Fibroblast of peridontal ligament (primary cell): ENCODE results near the gene HES7.
A peak's percentile ranks its signal among the peaks of the same experiment; 100 is the strongest.
"Not testable (repeated sequence)": the region's sequence is repeated elsewhere in the genome, so short reads cannot be mapped to it uniquely, and the experiment has no call there.

Experiments used
- DNase-seq: peaks from one replicate; pipeline ENCODE4 v3.0.0-alpha.2; 2010; ENCODE audit errors: extremely low read depth

The HES7 gene

GRCh38 chr17:8100763-8101162 lies 23.1 kb downstream of the HES7 start:
- DNase-seq: no peak

- DNase-seq: no peak
These were observed 23.8 kb downstream of the HES7 start for GRCh38 chr17:8100111-8100510.

- no peak for DNase-seq
These were observed 27.4 kb downstream of the HES7 start for GRCh38 chr17:8096541-8096940.

- no peak for DNase-seq
These were observed 28.5 kb downstream of the HES7 start for GRCh38 chr17:8095361-8095760.

GRCh38 chr17:8091033-8091687 lies 32.7 kb downstream of the HES7 start:
- DNase-seq: no peak

DNA sequence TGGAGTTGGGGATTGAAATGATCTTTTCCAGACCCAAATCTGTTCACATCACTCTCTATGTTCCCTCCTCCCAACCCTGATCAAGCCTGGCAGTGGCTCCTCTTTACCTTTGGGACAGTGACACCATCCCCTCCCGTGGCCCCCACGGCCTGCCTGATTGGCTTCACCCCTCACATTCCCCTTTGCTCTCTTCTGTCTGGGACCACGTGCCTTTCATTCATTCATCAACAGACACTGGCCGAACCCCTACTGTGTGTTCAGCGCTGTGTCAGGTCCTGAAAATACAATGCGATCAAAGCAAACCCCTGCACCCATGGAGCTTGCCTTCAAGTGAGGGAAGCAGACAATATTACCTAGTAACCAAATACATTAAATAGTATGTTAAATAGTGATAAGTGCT lies 34.2 kb downstream of the HES7 start:
- DNase-seq: no peak

GRCh38 chr17:8087952-8088230 lies 36.0 kb downstream of the HES7 start:
- no peak for DNase-seq

GRCh38 chr17:8087075-8087951 lies 36.6 kb downstream of the HES7 start, which contains the start of gene ALOX12B:
Gene ALOX12B, minus strand, starts transcription at chr17:8087716. Its CDS starts 274 bp downstream, at chr17:8087442.
- no peak for DNase-seq

DNA sequence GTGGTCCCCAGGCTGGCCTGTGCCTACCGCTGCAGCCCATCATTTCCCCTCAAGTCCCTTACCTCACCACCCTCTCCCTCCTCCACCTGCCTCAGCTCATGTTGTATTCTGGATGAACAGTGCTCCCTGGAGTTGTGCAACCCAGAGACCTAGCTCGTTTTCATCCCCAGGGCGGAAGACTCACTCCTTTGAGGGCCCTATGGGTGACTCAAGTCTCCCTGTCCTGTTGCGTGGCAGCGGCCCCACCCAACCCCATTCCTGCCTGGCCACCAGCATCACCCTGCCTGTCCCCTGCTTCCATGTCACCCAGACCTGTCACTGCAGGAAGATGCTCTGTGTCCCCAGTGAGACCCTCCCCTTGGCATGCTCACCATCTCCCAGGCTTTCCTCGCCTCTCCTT lies 39.7 kb downstream of the HES7 start:
- DNase-seq: no peak

DNA sequence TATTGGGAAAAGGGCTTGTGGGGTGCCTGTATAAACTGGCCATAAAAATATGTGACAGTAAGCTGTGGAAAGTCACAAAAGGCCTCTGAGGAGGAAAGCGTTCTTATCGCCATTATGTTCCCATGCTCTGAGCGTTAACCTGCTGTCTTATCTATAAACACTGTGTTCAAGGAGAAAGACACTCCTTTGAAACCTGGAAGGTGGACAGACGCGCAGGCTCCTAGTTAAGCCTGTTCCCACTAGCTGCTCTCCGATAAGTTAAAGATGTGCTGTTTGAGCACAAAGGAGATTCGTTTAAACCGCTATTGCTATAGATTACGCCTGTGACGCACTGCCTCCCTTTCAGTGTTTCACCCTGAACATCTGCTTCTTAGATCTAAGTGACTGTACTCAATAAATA lies 41.6 kb downstream of the HES7 start:
- DNase-seq: no peak

GRCh38 chr17:8081876-8082275 lies 42.0 kb downstream of the HES7 start:
- DNase-seq: no peak

GRCh38 chr17:8080799-8081219 lies 43.1 kb downstream of the HES7 start:
- DNase-seq: no peak

DNA sequence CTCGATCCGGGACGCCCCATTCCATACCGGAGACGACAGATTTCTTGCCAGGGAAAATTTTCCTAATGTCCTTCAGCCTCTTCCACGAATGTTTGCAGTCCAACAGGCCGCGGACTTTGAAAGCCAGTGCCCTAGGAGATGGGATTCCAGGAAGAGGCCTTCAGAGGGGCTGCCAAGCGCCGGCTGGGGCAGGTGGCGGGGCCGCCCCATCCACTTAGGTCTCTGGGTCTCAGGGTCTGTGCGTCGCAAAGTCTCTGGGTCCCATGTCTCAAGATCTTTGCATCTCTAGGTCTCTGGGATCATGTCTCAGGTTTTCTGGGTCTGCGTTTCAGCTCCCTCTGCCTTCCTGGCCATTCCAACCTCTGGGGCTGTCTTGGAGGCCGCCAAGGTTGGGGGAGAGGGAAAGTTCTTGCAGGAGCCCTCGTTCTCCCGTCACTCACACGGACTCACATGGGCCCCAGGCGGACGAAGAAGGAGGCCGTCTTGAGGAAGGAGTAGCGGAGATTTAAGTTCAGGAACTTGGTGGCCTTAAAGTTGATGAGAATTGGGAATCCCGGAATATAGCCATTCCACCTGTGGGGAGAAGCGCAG lies 43.6 kb downstream of the HES7 start:
- no peak for DNase-seq

- DNase-seq: peak; percentile 34
These were observed 44.4 kb downstream of the HES7 start for GRCh38 chr17:8079291-8080207.

- not testable (repeated sequence) for DNase-seq
These were observed 46.0 kb downstream of the HES7 start for GRCh38 chr17:8077939-8078338.

DNA sequence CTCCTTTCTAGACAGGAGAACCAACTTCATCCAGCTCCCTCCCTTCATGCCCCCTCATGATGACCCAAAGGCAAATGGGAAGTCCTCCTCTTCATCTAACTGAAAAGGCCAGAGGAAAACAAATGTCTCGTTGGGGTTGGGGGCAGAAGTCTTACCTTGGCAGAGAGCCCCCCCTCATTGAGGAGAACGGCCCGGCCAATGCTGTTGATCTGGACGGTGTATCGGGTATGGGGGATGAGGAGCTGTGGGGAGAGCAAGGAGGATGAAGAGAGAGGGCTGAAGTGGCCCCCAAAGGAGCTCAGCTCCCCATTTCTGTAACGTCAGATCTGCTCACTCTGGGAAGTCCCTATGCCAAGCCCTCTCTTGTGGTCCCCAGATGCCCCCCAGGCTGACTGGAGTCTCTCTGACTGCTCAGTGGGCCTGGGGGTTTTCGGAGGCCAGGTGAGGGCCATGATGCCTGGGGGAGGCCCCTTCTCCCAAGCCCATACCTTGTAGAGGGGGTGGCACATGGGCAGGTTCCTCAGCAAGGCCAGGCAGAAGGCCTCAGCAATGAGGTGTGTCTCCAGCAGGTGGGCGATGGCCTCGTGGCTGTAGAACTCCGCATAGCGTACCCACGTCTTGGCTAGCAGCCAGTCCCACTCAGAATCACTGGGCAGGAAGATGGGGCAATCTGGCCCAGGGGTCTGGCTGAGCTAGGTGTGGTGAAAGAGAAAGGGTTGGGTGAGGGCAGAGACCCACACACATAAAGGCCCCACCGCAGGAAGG lies 47.2 kb downstream of the HES7 start:
- DNase-seq: no peak

DNA sequence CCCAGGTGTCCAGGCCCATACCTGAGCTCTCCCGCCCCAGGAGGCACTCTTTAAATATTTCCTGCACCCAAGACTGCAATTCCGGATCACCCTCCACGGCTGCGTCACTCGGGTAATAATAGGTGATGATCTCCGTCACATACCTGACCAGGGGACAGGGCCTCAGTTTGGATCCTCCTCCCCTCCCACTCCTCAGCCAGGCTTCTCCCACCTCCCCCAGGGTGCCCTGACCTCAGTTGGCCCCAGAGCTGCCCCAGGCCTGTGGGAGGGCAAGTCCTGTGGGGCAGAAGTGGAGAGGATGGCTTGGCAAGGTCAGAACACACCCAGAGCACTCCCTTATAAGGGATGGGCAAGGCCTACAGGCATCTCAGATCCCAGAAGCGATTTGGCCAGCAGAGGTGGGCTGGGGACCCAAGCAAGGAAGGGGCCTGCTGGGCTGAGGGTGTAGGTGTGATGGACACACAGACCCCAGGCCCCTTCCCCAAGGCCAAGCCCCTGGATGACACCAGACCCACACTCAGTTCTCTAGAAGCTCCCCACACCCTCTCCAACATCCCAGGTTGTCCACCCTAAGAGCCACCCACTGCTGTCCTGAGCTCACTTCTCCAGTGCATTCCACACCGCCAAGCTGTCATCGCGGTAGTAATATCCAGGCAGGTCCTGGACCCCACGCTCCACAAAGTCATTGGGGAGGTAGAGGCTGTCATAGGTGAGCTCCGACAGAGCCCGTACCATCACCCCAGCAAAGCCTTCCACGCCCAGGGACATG lies 48.1 kb downstream of the HES7 start:
- no peak for DNase-seq

DNA sequence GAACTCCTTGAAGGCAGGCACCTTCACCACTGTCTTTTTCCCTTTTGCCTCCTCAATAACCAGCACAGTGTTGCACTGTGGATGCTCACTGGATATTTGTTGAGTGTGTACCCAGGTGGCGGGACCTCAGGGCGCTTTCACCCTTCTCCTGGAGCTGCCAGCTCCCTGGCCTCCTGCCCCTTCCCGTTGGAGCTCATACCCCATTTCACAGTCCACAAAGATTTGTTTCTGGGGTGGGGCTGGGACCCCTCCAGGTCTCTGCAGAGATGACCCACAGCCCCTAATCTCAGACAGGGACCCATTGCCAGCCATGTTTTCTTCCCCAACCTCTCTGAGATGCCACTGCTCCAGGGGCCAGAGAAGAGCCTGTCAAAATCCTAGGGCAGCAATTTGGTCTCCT lies 48.8 kb downstream of the HES7 start:
- no peak for DNase-seq

GRCh38 chr17:8074554-8074953 lies 49.4 kb downstream of the HES7 start:
- DNase-seq: no peak
